Inferior parietal cortex (tissue), 1 donor: ENCODE data around the gene SLC23A2.
"Not testable (repeated sequence)": the region's sequence is repeated elsewhere in the genome, so short reads cannot be mapped to it uniquely, and the experiment has no call there.

ENCODE experiments used
- DNase-seq: peaks from one replicate; pipeline ENCODE4 v3.0.0-alpha.2; 2016; ENCODE audit errors: extremely low spot score

Gene SLC23A2

GRCh38 chr20:5001174-5002076 lies at the start of gene SLC23A2:
SLC23A2 (minus strand) TSS chr20:5001510; CDS start chr20:4932562, 68,948 bp downstream.
- no peak for DNase-seq

DNA sequence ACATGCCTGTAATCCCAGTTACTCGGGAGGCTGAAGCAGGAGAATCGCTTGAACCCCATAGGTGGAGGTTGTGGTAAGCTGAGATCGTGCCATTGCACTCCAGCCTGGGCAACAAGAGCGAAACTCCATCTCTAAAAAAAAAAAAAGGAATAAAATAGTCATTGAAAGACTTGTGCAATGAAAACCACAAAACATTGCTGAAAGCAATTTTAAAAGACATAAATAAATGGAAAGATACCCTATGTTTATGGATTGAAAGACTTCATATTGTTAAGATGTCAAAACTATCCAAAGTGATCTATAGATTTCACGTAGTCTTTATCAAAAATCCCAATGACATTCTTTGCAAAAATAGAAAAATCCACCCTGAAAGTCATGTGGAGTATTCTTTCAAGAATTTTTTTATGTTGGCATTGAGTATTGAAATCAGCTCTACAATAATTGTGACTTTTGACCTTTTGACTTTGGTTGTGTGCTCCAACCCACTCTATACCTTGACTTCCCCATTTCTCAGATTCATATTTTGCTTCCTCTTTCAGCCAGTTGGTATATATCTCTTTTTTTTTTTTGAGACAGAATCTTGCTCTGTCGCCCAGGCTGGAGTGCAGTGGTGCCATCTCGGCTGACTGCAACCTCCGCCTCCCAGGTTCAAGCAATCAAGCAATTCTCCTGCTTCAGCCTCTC lies 45.5 kb upstream of the SLC23A2 start:
- DNase-seq = no peak

DNA sequence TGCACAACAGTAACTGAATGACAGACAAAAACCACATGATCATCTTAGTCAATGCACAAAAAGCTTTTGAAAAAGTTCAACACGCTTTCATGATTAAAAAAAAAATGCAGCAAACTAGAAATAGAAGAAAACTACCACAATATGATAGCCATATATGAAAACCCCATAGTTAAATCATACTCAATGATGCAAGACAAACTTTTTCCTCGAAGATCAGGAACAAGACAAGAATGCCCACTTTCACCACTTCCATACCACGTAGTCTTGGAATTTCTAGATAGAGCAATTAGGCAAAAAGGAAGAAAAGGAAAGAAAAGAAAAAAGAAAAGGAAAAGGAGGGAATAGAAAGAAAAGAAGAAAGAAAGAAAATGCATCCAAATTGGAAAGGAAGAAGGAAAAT lies 44.6 kb upstream of the SLC23A2 start:
- DNase-seq = no peak

- no peak for DNase-seq
Measured at GRCh38 chr20:5044075-5044620, 42.8 kb upstream of the SLC23A2 start.

GRCh38 chr20:5041433-5041832 lies 40.1 kb upstream of the SLC23A2 start:
- DNase-seq = no peak

DNA sequence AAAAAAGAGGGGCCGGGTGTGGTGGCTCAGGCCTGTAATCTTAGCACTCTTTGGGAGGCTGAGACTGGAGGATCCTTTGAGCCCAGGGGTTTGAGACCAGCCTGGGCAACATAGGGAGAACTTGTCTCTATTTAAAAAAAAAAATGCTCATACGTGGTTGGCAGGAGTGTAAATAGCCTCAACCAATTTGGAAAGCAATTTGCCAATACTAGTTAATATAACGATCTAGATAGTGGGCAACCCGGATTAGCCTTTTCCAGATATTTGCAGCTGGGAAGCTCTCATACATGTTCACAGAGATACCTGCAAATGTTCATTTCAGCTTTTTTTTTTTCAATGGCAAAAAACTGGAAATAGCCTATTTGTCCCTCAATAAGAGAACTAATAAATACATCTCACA lies 39.0 kb upstream of the SLC23A2 start:
- no peak for DNase-seq

DNA sequence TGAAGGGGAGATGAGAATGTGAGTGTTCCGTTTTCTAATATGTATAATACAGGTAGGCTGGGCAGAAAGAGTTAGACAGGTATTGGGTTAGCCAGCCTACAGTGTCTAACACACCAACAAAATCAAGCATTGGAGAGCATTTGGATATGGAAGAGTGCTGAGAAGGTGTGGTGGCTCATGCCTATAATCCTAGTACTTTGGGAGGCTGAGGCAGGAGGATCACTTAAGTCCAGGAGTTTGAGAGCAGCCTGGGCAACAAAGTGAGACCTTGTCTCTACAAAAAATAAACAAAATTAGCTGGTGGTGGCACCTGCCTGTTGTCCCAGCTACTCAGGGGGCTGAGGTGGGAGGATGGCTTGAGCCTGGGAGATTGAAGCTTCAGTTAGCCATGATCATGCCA lies 38.6 kb upstream of the SLC23A2 start:
- DNase-seq = no peak

GRCh38 chr20:5039255-5039657 lies 37.9 kb upstream of the SLC23A2 start:
- DNase-seq = no peak

DNA sequence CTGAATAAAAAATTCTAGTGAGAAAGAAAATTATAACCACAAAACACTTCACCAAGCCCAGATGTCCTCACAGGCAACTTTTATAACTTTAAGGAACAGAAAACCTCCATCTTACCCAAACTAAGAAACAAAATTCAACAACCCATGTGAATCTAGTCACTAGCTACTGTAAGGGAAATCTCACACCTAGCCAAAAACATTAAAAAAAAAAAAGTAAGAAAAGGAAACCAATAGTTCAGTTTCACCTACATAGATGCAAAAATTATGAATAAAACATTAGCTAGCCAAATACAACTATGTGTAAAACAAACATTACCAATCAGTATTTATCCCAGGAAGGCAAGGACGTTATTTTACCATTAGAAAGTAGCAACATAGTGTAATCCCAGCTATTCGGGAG lies 35.5 kb upstream of the SLC23A2 start:
- DNase-seq = no peak

DNA sequence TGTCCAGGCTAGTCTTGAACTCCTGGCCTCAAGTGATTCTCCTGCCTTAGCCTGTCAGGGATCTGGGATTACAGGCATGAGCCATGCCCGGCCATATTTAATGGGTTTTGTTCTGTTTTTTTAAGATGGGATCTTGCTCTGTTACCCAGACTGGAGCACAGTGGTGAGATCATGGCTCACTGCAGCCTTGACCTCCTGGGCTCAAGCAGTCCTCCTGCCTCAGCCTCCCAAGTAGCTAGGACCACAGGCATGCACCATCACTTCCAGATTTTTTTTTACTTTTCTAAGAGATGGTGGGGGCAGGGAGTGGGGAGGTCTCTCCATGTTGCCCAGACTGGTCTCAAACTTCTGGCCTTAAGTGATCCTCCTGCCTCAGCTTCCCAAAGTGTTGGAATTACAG lies 34.2 kb upstream of the SLC23A2 start:
- DNase-seq = not testable (repeated sequence)

GRCh38 chr20:5033566-5033965 lies 32.3 kb upstream of the SLC23A2 start:
- no peak for DNase-seq

- DNase-seq = not testable (repeated sequence)
Measured at GRCh38 chr20:5031701-5032100, 30.4 kb upstream of the SLC23A2 start.

DNA sequence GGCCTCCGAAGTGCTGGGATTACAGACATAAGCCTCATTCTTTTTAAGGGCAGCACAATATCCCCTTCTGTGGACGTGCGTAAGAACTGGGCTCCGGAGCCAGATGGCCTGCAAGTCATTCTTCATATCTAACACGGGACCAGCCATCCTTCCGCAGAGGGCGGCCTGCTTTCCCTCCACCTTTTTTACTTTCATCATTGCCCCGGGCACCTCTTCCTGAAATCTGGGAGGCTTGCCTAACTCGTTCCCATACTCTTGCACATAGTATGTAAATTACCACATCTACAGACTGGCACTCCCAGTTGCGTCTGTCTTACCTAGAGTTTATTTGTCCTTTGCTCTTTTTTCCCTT lies 29.9 kb upstream of the SLC23A2 start:
- DNase-seq = no peak

DNA sequence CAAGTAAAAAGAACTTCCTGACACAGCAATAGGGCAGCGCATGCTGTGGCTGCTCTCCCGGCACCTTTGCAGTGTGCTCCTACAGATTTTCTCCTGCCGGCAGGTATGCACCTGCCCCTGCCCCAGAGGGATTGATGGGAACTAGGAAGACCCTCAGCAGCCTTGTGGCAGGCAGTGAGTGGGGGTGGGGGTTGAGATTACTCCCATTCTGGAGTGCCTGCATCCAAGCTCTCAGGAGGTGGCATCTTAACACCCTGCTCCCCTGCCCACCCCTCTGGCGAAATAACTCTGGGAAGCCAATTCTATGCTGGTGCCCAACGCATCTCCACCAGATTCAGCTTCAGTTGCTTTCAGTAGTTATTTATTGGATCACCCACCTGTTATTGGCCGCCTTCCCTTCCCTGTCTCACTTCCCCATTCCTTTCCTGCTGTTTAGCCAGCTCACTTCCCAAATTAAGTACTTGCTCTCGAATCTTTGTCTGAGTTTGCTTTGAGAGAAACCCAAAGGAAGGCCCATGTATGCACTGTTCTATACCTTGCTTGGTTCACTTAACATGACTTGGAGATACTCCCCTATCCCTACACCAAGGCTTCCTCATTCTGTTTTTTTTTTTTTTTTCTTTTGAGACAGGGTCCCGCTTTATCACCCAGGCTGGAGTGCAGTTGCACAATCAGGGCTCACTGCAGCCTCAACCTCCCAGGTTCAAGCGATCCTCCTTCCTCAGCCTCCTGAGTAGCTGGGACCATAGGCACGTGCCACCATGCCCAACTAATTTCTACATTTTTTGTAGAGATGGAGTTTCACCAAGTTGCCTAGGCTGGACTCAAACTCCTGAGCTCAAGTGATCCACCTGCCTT lies 29.3 kb upstream of the SLC23A2 start:
- no peak for DNase-seq

GRCh38 chr20:5028258-5029059 lies 27.1 kb upstream of the SLC23A2 start:
- DNase-seq = not testable (repeated sequence)

- no peak for DNase-seq
Measured at GRCh38 chr20:5024982-5025381, 23.7 kb upstream of the SLC23A2 start.

- no peak for DNase-seq
Measured at GRCh38 chr20:5024103-5024502, 22.8 kb upstream of the SLC23A2 start.

- DNase-seq = not testable (repeated sequence)
Measured at GRCh38 chr20:5023171-5023570, 21.9 kb upstream of the SLC23A2 start.

- DNase-seq = no peak
Measured at GRCh38 chr20:5020760-5021159, 19.4 kb upstream of the SLC23A2 start.

GRCh38 chr20:5013682-5014447 lies 12.6 kb upstream of the SLC23A2 start:
- DNase-seq = no peak
